HG03280 (cell line): Measurements from ENCODE around the gene LYRM2.

Source experiments
- ATAC-seq: cut with Tn5 transposase; IDR thresholded peaks from one replicate; pipeline ENCODE4 v1.9.1; 2021; ENCODE audit warnings: mild to moderate bottlenecking, moderate library complexity; ENCODE audit not compliant: unreplicated experiment

LYRM2 gene

DNA sequence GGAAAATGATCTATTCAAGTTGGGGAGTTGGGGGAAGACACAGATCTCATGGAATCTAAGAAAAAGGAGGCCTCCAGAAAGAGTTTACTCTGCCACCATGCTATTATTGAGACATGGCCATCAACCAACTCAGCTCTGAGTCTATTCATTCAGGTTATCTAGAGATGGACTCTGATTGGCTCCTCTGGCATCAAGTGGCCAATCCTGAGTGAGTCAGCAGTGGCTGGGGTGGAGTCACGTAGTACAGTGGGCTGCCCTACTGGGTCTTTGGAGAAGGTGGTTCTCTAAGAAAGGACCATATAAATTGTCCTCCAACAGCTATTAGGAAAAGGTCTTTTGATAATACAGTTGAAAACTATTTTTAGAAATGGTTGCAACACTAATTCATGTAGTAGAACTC is 42.1 kb downstream of the LYRM2 start:
- no peak for ATAC-seq

GRCh38 chr6:89596056-89596455 is 42.5 kb downstream of the LYRM2 start:
- peak; percentile 81 for ATAC-seq

DNA sequence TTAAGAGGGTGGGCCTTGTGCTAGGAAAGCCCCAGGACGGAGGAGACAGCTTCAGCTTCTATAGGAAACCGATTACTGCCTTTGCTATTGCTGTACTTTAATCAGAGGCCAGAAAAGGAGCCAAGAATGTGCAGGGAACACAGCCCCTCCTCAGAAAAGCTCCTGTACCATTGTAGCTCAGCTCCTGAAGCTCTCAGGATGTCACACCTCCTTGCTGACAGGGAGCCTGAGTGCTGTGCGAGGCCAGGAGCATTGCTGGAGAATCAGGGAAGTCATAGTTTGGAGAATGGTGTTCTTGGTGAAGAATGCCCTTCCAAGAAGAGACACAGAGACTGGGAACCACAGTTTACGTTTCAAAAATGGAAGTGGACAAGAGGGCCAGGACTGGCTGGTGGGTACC is 46.8 kb downstream of the LYRM2 start:
- ATAC-seq: no peak

- ATAC-seq: no peak
Observed at GRCh38 chr6:89590133-89590532, 48.4 kb downstream of the LYRM2 start.

- ATAC-seq: no peak
Observed at GRCh38 chr6:89589297-89590025, 49.1 kb downstream of the LYRM2 start.

DNA sequence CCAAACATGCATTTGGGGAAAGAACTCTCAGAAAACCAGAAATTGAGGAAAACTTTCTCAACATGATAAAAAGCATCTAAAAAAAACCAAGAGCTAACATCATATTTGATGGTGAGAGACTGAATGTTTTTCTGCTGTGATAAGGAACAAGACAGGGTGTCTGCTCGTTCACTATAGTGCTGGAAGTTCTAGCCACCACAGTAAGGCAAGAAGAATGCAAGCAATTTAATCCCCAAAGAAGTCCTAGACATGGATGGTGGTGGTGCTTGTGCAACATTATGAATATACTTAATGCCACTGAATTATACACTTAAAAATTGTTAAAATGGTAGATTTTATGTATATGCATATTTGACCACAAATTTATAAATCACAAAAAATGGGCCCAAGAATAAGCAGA is 53.4 kb downstream of the LYRM2 start:
- no peak for ATAC-seq

- no peak for ATAC-seq
Observed at GRCh38 chr6:89584539-89584938, 54.0 kb downstream of the LYRM2 start.

DNA sequence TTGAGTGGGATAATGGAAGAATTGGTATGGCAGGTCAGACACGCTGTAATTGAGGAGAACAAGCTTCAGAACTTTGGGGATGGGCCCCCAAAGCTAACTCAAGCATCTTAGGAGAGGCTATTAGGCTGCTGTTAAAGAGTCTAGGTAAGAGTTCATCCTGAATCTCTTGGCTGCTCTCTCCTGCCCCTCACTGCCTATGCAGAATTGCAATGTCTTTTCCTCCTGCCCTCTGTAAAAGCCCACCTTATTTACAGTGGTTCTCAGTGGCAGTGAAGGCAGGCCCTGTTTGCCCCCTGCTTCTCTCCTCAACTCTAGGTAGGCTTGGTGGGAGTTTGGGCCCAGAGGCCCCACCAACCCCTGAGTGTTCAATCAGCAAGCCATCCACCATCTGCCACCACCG is 55.0 kb downstream of the LYRM2 start:
- ATAC-seq: no peak

DNA sequence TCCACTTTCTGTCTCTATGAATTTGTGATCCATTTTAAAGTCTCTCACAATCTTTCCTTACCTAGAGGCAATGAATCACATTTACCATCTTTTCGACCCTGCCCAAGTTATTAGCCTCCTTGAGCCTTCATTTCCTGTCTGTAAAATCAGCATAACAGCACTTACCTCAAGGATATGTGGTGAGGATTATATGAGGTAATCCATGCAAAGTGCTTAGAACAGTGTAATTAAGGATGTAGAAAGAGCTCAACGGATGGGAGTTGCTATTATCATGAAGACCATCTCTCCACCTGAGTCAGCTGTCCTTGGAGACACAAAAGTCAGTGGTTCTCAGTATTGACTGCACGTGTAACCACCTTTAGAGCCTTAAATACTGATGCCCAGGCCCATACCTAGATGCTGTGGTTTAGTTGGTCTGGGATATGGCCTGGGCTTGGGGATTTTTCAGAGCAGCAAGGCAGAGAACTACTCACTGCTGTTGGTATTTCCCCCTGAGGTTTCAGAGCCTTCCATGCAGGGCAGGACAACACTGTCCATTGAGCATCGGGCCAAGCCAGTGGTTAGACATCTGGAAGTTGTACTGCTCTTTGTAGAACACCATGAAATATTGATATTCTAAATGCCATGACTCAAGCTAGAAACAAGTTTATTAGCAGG is 55.8 kb downstream of the LYRM2 start:
- no peak for ATAC-seq

GRCh38 chr6:89581689-89582088 is 56.9 kb downstream of the LYRM2 start:
- ATAC-seq: no peak

DNA sequence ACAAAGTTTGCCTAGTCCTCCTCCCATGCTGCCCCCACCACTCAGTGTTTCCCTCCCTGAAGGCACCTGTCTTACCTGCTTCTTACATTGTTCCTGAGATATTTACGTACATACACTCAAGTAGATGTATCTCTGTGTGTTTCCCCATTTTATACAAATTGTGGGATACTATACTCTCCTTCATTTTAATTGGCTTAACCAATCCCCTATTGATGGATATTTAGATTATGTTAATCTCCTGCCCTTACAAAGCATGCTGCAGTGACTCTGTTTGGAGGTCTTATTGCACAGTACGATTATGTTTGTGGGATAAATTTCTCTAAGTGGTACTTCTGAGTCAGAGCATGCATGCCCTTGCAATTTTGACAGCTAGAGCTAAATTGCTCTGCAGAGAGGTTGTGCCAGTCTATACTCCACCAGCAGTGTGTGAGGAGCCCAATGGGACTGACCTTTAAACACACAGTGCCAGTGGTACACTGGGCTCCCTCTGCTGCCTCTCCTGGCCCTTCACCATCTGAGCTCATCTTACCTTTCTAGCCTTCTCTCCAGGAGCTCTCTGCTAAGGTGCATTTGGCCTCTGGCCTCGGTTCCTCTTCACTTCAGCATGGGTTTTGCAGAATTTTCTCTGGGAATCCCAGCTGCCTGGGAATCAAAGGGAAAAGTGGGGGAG is 57.4 kb downstream of the LYRM2 start:
- no peak for ATAC-seq

DNA sequence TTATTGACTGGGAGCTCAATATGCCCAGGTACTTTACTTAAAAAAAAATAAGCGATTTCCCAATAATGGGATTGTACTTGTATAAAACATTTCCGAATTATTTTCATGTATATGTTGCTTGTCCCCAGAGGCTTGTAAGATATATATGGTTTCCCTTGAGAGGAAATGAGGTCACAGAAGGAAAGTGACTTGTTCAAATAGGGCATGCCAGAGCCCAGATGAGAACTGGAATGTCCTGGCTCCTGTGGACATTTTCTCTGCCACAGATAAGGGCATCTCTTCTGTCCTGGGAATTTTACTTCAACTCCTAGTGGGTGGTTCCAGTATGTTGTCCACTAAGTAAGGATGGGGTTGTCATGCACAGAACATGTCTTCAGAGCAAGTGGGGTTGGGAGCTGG is 63.0 kb downstream of the LYRM2 start:
- no peak for ATAC-seq

DNA sequence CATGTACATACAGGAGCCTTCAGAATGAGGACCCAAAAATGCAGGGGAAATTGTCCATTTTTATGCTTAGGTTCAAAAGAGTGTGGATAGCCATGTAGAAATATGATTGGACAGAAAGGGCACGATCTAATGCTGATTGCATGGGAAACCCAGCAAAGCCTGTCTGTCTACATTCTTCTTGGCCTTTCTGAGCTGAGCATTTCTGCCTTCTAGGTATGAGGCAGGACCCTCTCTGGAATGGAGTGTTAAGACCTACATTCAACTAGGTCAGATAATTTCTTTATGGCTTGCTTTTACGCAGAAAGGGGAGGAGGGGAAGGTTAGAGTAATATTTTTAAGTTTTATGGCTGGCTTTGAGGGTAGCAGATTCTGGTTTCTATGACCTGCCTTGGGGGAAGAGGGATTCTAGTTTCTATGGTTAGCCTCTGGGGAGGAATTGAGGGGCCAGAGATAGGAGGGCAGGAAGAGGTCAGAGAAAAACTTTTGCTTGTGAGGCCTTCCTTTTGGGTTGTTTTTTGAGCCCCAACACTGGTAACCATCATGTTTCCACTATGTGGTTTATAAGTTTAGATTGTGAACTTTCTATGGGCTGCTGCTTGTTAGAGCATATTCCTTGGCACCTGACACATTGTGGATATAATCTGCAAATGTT is 63.5 kb downstream of the LYRM2 start:
- ATAC-seq: no peak

GRCh38 chr6:89567630-89568390 is 70.7 kb downstream of the LYRM2 start:
- ATAC-seq: no peak

DNA sequence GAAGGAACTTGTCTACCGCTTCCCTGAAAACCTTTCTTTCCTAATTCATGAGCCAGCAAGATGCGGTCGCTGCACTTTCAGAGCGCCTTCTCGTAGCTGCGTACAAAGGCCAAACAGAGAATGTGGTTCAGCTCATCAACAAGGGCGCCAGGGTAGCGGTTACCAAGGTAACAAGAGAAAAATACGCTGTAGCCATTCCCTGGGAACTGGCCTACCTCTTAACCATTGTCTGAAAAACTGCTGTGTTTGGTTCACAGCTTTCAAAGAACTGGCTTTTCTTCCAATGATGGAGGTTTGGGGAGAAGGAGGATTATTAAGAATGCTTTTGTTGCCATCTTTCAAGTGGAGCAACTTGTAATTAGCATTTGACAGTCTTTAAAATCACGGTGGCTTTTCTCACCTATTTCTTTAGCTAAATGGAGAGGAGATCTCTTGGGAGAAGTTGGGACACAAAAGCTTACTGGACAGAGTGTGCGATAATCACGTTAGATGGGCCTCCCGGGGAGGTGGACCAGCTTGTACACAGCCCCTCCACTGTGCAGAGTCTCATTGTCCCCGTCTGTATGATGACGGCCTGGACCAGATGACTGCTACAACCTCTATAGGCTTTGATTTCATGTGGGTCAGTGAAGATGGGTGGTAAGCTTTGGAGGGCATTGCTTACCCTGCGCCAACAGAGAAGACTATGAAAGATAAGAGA is 71.5 kb downstream of the LYRM2 start:
- no peak for ATAC-seq

DNA sequence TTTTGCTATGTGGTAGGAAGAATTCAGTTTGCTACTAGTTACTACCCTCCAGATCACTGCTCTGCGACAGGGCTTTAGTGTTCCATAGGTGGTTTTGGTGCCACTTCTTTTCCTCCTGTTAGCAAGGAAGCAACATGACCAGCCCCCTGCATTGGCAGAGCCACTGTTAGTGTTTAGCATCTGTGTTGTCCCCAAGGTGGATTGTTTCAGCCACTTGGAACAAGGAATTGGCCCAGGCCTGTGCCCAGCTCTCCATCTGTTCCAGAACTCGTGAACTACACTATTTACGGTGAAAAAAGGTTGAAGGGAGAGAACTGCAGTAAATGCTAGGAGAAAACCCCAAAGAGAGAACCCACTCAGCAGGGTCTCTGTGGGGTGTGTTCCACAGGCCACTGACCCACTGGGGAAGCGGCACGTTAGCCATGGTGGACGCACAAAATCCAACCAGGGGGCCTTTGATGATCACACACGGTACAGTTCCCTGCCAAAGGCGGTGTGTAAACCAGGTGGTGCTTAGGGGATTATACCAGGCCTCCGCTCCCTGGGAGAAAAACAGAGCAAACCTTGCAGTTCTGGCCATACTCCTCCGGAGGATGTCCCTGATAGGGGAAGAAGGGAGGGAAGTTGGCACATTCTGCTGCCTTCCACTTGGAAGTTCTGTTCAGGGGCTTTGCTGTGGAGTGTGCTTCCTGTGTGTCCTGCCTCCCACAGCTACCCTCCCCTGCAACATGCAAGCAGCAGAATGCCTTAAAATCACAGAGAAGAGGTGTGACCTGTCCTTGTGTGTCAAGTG is 72.3 kb downstream of the LYRM2 start:
- ATAC-seq: no peak

DNA sequence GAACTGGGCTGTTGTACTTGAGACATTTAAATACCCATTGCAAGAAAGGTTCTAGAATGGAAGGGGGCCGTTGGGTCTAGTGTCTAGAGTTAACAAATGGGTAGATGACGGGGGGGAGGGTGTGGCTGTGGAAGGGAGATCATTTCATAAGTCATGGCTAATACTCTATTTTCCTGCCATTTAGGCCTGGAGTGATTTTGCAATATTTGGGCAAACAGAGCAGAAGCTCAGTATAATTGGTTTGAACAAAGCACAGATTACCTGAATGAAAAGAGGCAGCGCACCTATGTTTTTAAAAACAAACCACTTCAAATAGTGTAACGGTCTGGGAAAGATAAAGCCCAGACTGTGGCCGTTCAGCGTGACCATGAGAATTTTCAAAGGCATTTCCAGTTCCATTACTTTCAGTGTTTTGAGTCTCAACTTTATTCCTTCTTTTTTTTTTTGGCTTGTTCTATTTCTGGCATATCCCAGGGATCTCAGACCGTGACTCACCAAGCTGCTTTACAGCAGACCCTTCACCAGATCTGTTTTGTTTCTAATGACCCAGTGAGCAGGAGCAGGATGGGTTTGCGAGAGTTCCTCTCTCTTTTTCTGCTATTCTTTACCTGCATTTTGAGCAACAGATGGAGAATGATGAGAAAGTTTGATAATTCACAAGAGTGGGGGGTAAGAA is 73.7 kb downstream of the LYRM2 start:
- ATAC-seq: no peak

DNA sequence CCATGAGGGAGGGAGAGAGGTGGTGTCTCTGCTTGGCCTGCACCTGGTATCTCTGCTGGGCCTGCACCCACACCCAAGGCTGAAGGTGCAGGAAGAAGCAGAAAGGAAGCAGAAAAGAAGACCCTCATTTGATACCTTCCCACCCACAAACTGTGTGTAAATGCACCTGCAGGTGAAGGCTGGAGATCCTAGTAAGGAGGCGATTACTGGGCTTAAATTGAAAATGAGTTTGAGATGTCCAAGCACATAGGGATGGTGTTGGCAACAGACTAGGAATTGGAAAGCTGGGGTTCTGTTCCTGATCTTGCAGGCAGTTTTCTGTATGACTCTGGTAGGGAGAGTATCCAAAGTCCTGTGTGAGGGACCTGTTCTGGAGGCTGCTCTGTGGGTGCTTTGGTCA is 74.7 kb downstream of the LYRM2 start:
- no peak for ATAC-seq
